Small intestine (tissue), 7 donors: ENCODE data around the gene STIM1. TPM values are rescaled to one million over a fixed set of nuclear protein-coding genes. Genes with fewer than 3 reads are reported as not detected.

Source experiments
- DNase-seq, 2 donors: peaks; one replicate each; pipeline versions ENCODE4 v3.0.0 to v3.0.0-alpha.2; 2013
- FAIRE-seq: peaks from 2 replicates; lab custom pipeline; 2012; peaks lifted over from hg19 to GRCh38; lab: Jason Lieb, UNC
- H3K27ac ChIP-seq, 3 donors: one replicate each; pipeline ENCODE4 v1.5.1; 2013; ENCODE audit warnings: low read length in 2 of 3, mild to moderate bottlenecking in 2 of 3, control low read depth in 1 of 3, inconsistent platforms in 1 of 3, low read depth in 1 of 3, moderate library complexity in 1 of 3
- H3K27me3 ChIP-seq, 3 donors: one replicate each; pipeline ENCODE4 v1.6.1; 2013; ENCODE audit warnings: low read length in 3 of 3, inconsistent platforms in 1 of 3; ENCODE audit not compliant: control insufficient read depth in 3 of 3, insufficient read depth in 3 of 3
- H3K36me3 ChIP-seq, 3 donors: one replicate each; pipeline ENCODE4 v1.6.1; 2013; ENCODE audit warnings: low read length in 3 of 3, inconsistent platforms in 1 of 3, low read depth in 1 of 3, mild to moderate bottlenecking in 1 of 3, moderate library complexity in 1 of 3; ENCODE audit not compliant: control insufficient read depth in 3 of 3, insufficient read depth in 2 of 3
- H3K4me1 ChIP-seq, 3 donors: one replicate each; pipeline ENCODE4 v1.6.1; 2013; ENCODE audit warnings: low read length in 2 of 3, inconsistent platforms in 1 of 3, low read depth in 1 of 3, mild to moderate bottlenecking in 1 of 3, moderate library complexity in 1 of 3; ENCODE audit not compliant: control insufficient read depth in 3 of 3, insufficient read depth in 2 of 3
- H3K4me3 ChIP-seq, 3 donors: one replicate each; pipeline ENCODE4 v1.5.1; 2013; ENCODE audit warnings: low read length in 3 of 3, control low read depth in 1 of 3, inconsistent platforms in 1 of 3, low read depth in 1 of 3, mild to moderate bottlenecking in 1 of 3, moderate library complexity in 1 of 3
- H3K9me3 ChIP-seq, 2 donors: one replicate each; pipeline ENCODE4 v1.6.1; 2013; ENCODE audit warnings: low read depth in 1 of 2, low read length in 1 of 2; ENCODE audit not compliant: control insufficient read depth in 2 of 2, insufficient read depth in 1 of 2
- WGBS, 3 donors: extraction: QIAGEN DNeasy Blood & Tissue Kit; methylation state at CpG; one replicate each; pipeline ENCODE4 v1.1.7; 2013; 5-methylcytosine and 5-hydroxymethylcytosine counted together
- polyA plus RNA-seq, 4 donors: library from polyadenylated mRNA; stranded (reverse) in 3 of 4; unstranded in 1 of 4; fragments of 200-250 nt in 3 of 4; fragments of 120-200 nt in 1 of 4; gene quantifications; one replicate each; pipeline versions ENCODE4 v1.2.1 to v1.2.3, GENCODE V29; 2013
- donor health status: healthy with polysubstance abuse.
- donor health status: control.
- donor health status: control.
- donor health status: Bipolar disorder and iron deficiency.
- donor health status: healthy.

Gene STIM1
- polyA plus RNA-seq, 4 donors: 5.6 to 27.9 (median 11.7) TPM

GRCh38 chr11:3950996-3951660, 95.7 kb downstream of the STIM1 start:
- peaks cover 0 to 17% (median 0%) of the 10 kb centered on the region in 3 donors for H3K4me1 ChIP-seq
- no peak for DNase-seq
- H3K27ac ChIP-seq: peak overlapping the region in 1 of 3 donors; percentile 72
- FAIRE-seq: no peak
- no peaks in the 10 kb centered on the region for H3K9me3 ChIP-seq
- no peaks in the 10 kb centered on the region for H3K36me3 ChIP-seq
- 53 to 67% (median 62%) methylated on average over 4 of the region's 4 CpGs for WGBS, 3 donors
- H3K4me3 ChIP-seq: no peak overlapping the region
- no peaks in the 10 kb centered on the region for H3K27me3 ChIP-seq

GRCh38 chr11:3952715-3953114, 97.3 kb downstream of the STIM1 start:
- Histone ChIP-seq H3K27ac (peak overlapping the region in 1 of 3 donors; percentile 34), H3K9me3 (no peaks in the 10 kb centered on the region), H3K36me3 (no peaks in the 10 kb centered on the region), H3K4me3 (no peak overlapping the region), H3K27me3 (no peaks in the 10 kb centered on the region), H3K4me1 (peaks cover 0 to 10% (median 0%) of the 10 kb centered on the region in 3 donors)
- FAIRE-seq (no peak), DNase-seq (no peak)

- H3K27me3 ChIP-seq: no peaks in the 10 kb centered on the region
- H3K27ac ChIP-seq: no peak overlapping the region
- no peak for DNase-seq
- WGBS, 3 donors: 82 to 93% (median 85%) methylated on average over 3 of the region's 3 CpGs
- no peaks in the 10 kb centered on the region for H3K9me3 ChIP-seq
- H3K4me1 ChIP-seq: peaks cover 0 to 10% (median 0%) of the 10 kb centered on the region in 3 donors
- no peak for FAIRE-seq
- no peaks in the 10 kb centered on the region for H3K36me3 ChIP-seq
- H3K4me3 ChIP-seq: no peak overlapping the region
These were observed 97.9 kb downstream of the STIM1 start for GRCh38 chr11:3953327-3953726.

- WGBS, 3 donors: 88 to 98% (median 93%) methylated on average over 3 of the region's 3 CpGs
- no peak for FAIRE-seq
These were observed 99.2 kb downstream of the STIM1 start for GRCh38 chr11:3954448-3955298.

GRCh38 chr11:3955299-3955665, 99.8 kb downstream of the STIM1 start:
- Histone ChIP-seq H3K4me1 (peaks cover 0 to 7% (median 0%) of the 10 kb centered on the region in 3 donors), H3K27me3 (no peaks in the 10 kb centered on the region), H3K36me3 (no peaks in the 10 kb centered on the region), H3K9me3 (no peaks in the 10 kb centered on the region), H3K27ac (no peak overlapping the region), H3K4me3 (no peak overlapping the region)
- DNase-seq: no peak
- FAIRE-seq: no peak
- 62 to 80% (median 74%) methylated on average over 1 of the region's 1 CpG for whole genome bisulfite sequencing, 3 donors

More at GRCh38 chr11:3954448-3955298, 99.2 kb downstream of the STIM1 start:
- H3K9me3 ChIP-seq: no peaks in the 10 kb centered on the region
- H3K27ac ChIP-seq: no peak overlapping the region
- no peaks in the 10 kb centered on the region for H3K27me3 ChIP-seq
- peaks cover 0 to 7% (median 0%) of the 10 kb centered on the region in 3 donors for H3K4me1 ChIP-seq
- no peaks in the 10 kb centered on the region for H3K36me3 ChIP-seq
- H3K4me3 ChIP-seq: no peak overlapping the region
- DNase-seq: no peak

GRCh38 chr11:3956038-3956437, 100.6 kb downstream of the STIM1 start:
- H3K36me3 ChIP-seq: no peaks in the 10 kb centered on the region
- 93 to 97% (median 96%) methylated on average over 2 of the region's 2 CpGs for WGBS, 3 donors
- no peaks in the 10 kb centered on the region for H3K27me3 ChIP-seq
- H3K4me1 ChIP-seq: peaks cover 0 to 7% (median 0%) of the 10 kb centered on the region in 3 donors
- FAIRE-seq: no peak
- DNase-seq: no peak
- H3K9me3 ChIP-seq: no peaks in the 10 kb centered on the region
- H3K27ac ChIP-seq: no peak overlapping the region
- no peak overlapping the region for H3K4me3 ChIP-seq

- FAIRE-seq (no peak), DNase-seq (no peak)
- Histone ChIP-seq H3K36me3 (no peaks in the 10 kb centered on the region), H3K4me1 (peaks cover 0 to 1% (median 0%) of the 10 kb centered on the region in 3 donors), H3K4me3 (no peak overlapping the region), H3K9me3 (no peaks in the 10 kb centered on the region), H3K27me3 (no peaks in the 10 kb centered on the region), H3K27ac (no peak overlapping the region)
- 91 to 98% (median 96%) methylated on average over 4 of the region's 4 CpGs for WGBS, 3 donors
These were observed 101.3 kb downstream of the STIM1 start for GRCh38 chr11:3956748-3957147.

- Histone ChIP-seq H3K27me3 (no peaks in the 10 kb centered on the region), H3K27ac (no peak overlapping the region), H3K9me3 (no peaks in the 10 kb centered on the region), H3K36me3 (no peaks in the 10 kb centered on the region), H3K4me3 (no peak overlapping the region), H3K4me1 (no peaks in the 10 kb centered on the region)
- no peak for DNase-seq
- FAIRE-seq: no peak
- WGBS, 3 donors: 63 to 94% (median 75%) methylated on average over 3 of the region's 3 CpGs
These were observed 102.0 kb downstream of the STIM1 start for GRCh38 chr11:3957437-3957836.
